GM13976 (cell line): ENCODE results near the gene RNF32.
"Not testable (repeated sequence)": the region's sequence is repeated elsewhere in the genome, so short reads cannot be mapped to it uniquely, and the experiment has no call there.

Source experiments
- DNase-seq: peaks from one replicate; pipeline ENCODE4 v3.0.0; 2012; ENCODE audit warnings: low spot score
- CTCF ChIP-seq: IDR thresholded peaks from 2 replicates; pipeline ENCODE4 v1.5.1; 2012; ENCODE audit warnings: borderline replicate concordance, mild to moderate bottlenecking; ENCODE audit not compliant: insufficient read depth; ENCODE audit errors: extremely low read depth, missing control alignments, control extremely low read depth
- in situ Hi-C: fragments of 300-500 bp; cut with MboI; formaldehyde crosslinking; loops from one replicate; pipeline ENCODE4 v1.12.0; 2022; ENCODE audit warnings: low sequenced_read_pairs, mixed read lengths, inconsistent platforms; ENCODE audit not compliant: unreplicated experiment

The RNF32 gene

GRCh38 chr7:156642306-156643045 lies 1.9 kb downstream of the RNF32 start:
- in situ Hi-C loops: no loop called here
- TF ChIP-seq CTCF: no peak
- DNase-seq: no peak

- DNase-seq, in situ Hi-C loops: not testable (repeated sequence)
These were observed 6.8 kb downstream of the RNF32 start for GRCh38 chr7:156647330-156647729.

- no peak for TF ChIP-seq CTCF
- in situ Hi-C loops: no loop called here
These were observed 9.5 kb downstream of the RNF32 start for GRCh38 chr7:156650042-156650441.

GRCh38 chr7:156651474-156651873 lies 10.9 kb downstream of the RNF32 start:
- in situ Hi-C loops: no loop called here
- TF ChIP-seq CTCF: no peak
- DNase-seq: no peak

More at GRCh38 chr7:156650042-156650441, 9.5 kb downstream of the RNF32 start:
- no peak for DNase-seq

- TF ChIP-seq CTCF: no peak
- DNase-seq: no peak
- in situ Hi-C loops: no loop called here
These were observed 12.5 kb downstream of the RNF32 start for GRCh38 chr7:156652886-156653568.

GRCh38 chr7:156654511-156655234 lies 14.1 kb downstream of the RNF32 start:
- in situ Hi-C loops: no loop called here
- DNase-seq: no peak
- no peak for TF ChIP-seq CTCF

GRCh38 chr7:156655251-156655650 lies 14.7 kb downstream of the RNF32 start:
- no peak for TF ChIP-seq CTCF
- DNase-seq: no peak
- in situ Hi-C loops: no loop called here
